Neuron (in vitro differentiated cells): ENCODE data around the gene MGAT5.

ENCODE experiments used
- H2AFZ ChIP-seq: one replicate; pipeline ENCODE4 v1.6.1; 2013; ENCODE audit warnings: low read depth, mild to moderate bottlenecking, inconsistent platforms, low read length, moderate library complexity
- H3K27me3 ChIP-seq: one replicate; pipeline ENCODE4 v1.6.1; 2013; ENCODE audit warnings: low read length; ENCODE audit not compliant: insufficient read depth
- H3K36me3 ChIP-seq: one replicate; pipeline ENCODE4 v1.6.1; 2013; ENCODE audit warnings: low read length; ENCODE audit not compliant: insufficient read depth
- H3K4me1 ChIP-seq: one replicate; pipeline ENCODE4 v1.6.1; 2013; ENCODE audit warnings: low read length; ENCODE audit not compliant: insufficient read depth
- H3K4me3 ChIP-seq: 2 replicates; pipeline ENCODE4 v1.5.1; 2013; ENCODE audit warnings: mild to moderate bottlenecking, low read length, moderate library complexity
- H3K9me3 ChIP-seq: one replicate; pipeline ENCODE4 v1.6.1; 2013; ENCODE audit warnings: low read length

The MGAT5 gene

GRCh38 chr2:134250840-134251461, 2.9 kb upstream of the MGAT5 start:
- Histone ChIP-seq H3K27me3 (no peaks in the 10 kb centered on the region), H2AFZ (no peak overlapping the region), H3K9me3 (no peaks in the 10 kb centered on the region)

GRCh38 chr2:134252092-134252750, 1.7 kb upstream of the MGAT5 start:
- H3K27me3 ChIP-seq = no peaks in the 10 kb centered on the region
- no peaks in the 10 kb centered on the region for H3K9me3 ChIP-seq
- H2AFZ ChIP-seq = no peak overlapping the region
- H3K4me3 ChIP-seq = no peak overlapping the region
- H3K36me3 ChIP-seq = no peaks in the 10 kb centered on the region
- H3K4me1 ChIP-seq = peaks cover 6% of the 10 kb centered on the region

More at GRCh38 chr2:134250840-134251461, 2.9 kb upstream of the MGAT5 start:
- Histone ChIP-seq H3K36me3 (no peaks in the 10 kb centered on the region), H3K4me3 (no peak overlapping the region), H3K4me1 (peaks cover 6% of the 10 kb centered on the region)

- Histone ChIP-seq H3K27me3 (no peaks in the 10 kb centered on the region), H3K9me3 (no peaks in the 10 kb centered on the region), H3K36me3 (no peaks in the 10 kb centered on the region), H3K4me3 (no peak overlapping the region), H2AFZ (no peak overlapping the region), H3K4me1 (peaks cover 6% of the 10 kb centered on the region)
These were observed 661 bp upstream of the MGAT5 start for GRCh38 chr2:134253117-134253704.

GRCh38 chr2:134254824-134255223, 952 bp downstream of the MGAT5 start:
- Histone ChIP-seq H2AFZ (no peak overlapping the region), H3K4me1 (peaks cover 6% of the 10 kb centered on the region), H3K9me3 (no peaks in the 10 kb centered on the region), H3K36me3 (no peaks in the 10 kb centered on the region), H3K4me3 (no peak overlapping the region), H3K27me3 (no peaks in the 10 kb centered on the region)

- peaks cover 6% of the 10 kb centered on the region for H3K4me1 ChIP-seq
- no peaks in the 10 kb centered on the region for H3K27me3 ChIP-seq
- no peaks in the 10 kb centered on the region for H3K9me3 ChIP-seq
- no peak overlapping the region for H2AFZ ChIP-seq
- H3K36me3 ChIP-seq = no peaks in the 10 kb centered on the region
- H3K4me3 ChIP-seq = no peak overlapping the region
These were observed 3.1 kb downstream of the MGAT5 start for GRCh38 chr2:134256956-134257355.

- no peak overlapping the region for H2AFZ ChIP-seq
- no peak overlapping the region for H3K4me3 ChIP-seq
- H3K36me3 ChIP-seq = no peaks in the 10 kb centered on the region
- no peaks in the 10 kb centered on the region for H3K9me3 ChIP-seq
- no peaks in the 10 kb centered on the region for H3K27me3 ChIP-seq
- H3K4me1 ChIP-seq = peaks cover 6% of the 10 kb centered on the region
These were observed 3.6 kb downstream of the MGAT5 start for GRCh38 chr2:134257509-134257908.

GRCh38 chr2:134257965-134258683, 4.3 kb downstream of the MGAT5 start:
- Histone ChIP-seq H3K9me3 (no peaks in the 10 kb centered on the region), H3K4me3 (no peak overlapping the region)

GRCh38 chr2:134258684-134259388, 5.0 kb downstream of the MGAT5 start:
- Histone ChIP-seq H3K4me1 (peaks cover 6% of the 10 kb centered on the region), H3K36me3 (no peaks in the 10 kb centered on the region), H3K27me3 (no peaks in the 10 kb centered on the region), H3K9me3 (no peaks in the 10 kb centered on the region), H3K4me3 (no peak overlapping the region), H2AFZ (no peak overlapping the region)

More at GRCh38 chr2:134257965-134258683, 4.3 kb downstream of the MGAT5 start:
- Histone ChIP-seq H3K36me3 (no peaks in the 10 kb centered on the region), H3K4me1 (peaks cover 6% of the 10 kb centered on the region), H3K27me3 (no peaks in the 10 kb centered on the region), H2AFZ (no peak overlapping the region)

- Histone ChIP-seq H3K9me3 (no peaks in the 10 kb centered on the region), H3K36me3 (no peaks in the 10 kb centered on the region), H3K4me1 (peaks cover 6% of the 10 kb centered on the region), H3K27me3 (no peaks in the 10 kb centered on the region), H3K4me3 (no peak overlapping the region), H2AFZ (no peak overlapping the region)
These were observed 5.7 kb downstream of the MGAT5 start for GRCh38 chr2:134259571-134259970.

GRCh38 chr2:134259994-134260393, 6.1 kb downstream of the MGAT5 start:
- H3K4me3 ChIP-seq = no peak overlapping the region
- H2AFZ ChIP-seq = no peak overlapping the region
- no peaks in the 10 kb centered on the region for H3K9me3 ChIP-seq
- H3K27me3 ChIP-seq = no peaks in the 10 kb centered on the region
- H3K4me1 ChIP-seq = peaks cover 1% of the 10 kb centered on the region
- H3K36me3 ChIP-seq = no peaks in the 10 kb centered on the region

- no peak overlapping the region for H2AFZ ChIP-seq
- no peaks in the 10 kb centered on the region for H3K4me1 ChIP-seq
- H3K36me3 ChIP-seq = no peaks in the 10 kb centered on the region
- no peak overlapping the region for H3K4me3 ChIP-seq
- H3K27me3 ChIP-seq = no peaks in the 10 kb centered on the region
- no peaks in the 10 kb centered on the region for H3K9me3 ChIP-seq
These were observed 6.8 kb downstream of the MGAT5 start for GRCh38 chr2:134260713-134261112.

GRCh38 chr2:134261398-134262131, 7.7 kb downstream of the MGAT5 start:
- Histone ChIP-seq H3K4me3 (no peak overlapping the region), H3K27me3 (no peaks in the 10 kb centered on the region), H3K9me3 (no peaks in the 10 kb centered on the region), H3K36me3 (no peaks in the 10 kb centered on the region), H2AFZ (no peak overlapping the region), H3K4me1 (no peaks in the 10 kb centered on the region)
